BLaER1 (cell line): ENCODE measurements around the gene VEGFC.

Experiments used
- H3K27ac ChIP-seq: shearing (Covaris generic); formaldehyde crosslinking; 2 replicates; pipeline ENCODE4 v1.8.1; 2022
- H3K27me3 ChIP-seq: shearing (Covaris generic); formaldehyde crosslinking; 2 replicates; pipeline ENCODE4 v1.8.1; 2022
- H3K36me3 ChIP-seq: shearing (Covaris generic); formaldehyde crosslinking; 2 replicates; pipeline ENCODE4 v1.8.1; 2022
- H3K4me1 ChIP-seq: shearing (Covaris generic); formaldehyde crosslinking; 2 replicates; pipeline ENCODE4 v1.8.1; 2022
- H3K4me2 ChIP-seq: shearing (Covaris generic); formaldehyde crosslinking; 2 replicates; pipeline ENCODE4 v1.8.1; 2022
- H3K4me3 ChIP-seq: shearing (Covaris generic); formaldehyde crosslinking; 2 replicates; pipeline ENCODE4 v1.8.1; 2022
- H3K9ac ChIP-seq: shearing (Covaris generic); formaldehyde crosslinking; 2 replicates; pipeline ENCODE4 v1.8.1; 2022
- H3K9me3 ChIP-seq: shearing (Covaris generic); formaldehyde crosslinking; 2 replicates; pipeline ENCODE4 v1.8.1; 2022
- H4K20me1 ChIP-seq: shearing (Covaris generic); formaldehyde crosslinking; 2 replicates; pipeline ENCODE4 v1.8.1; 2022
- Cebpa-rat ChIP-seq: shearing (Covaris generic); IDR thresholded peaks from 2 replicates; pipeline ENCODE4 v1.8.1; 2022

Gene VEGFC

DNA sequence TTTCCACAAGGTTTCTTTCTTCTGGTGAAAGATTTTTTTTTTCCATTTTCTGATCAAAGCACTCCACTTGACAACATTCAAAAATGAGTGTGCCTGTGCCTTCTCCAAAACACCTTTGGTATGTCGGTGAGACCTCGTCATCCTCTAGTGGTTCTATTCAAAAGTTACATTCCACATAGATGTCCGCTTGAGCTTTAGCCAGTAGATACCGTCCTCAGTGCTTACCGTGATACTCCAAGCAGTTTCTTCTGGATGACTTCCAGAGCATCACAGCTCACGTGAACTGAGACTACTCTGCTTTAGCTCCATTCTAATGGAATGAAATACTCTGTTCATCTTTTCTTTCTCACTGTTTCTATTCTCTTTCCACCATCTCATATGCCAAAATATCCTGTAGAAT is 38.2 kb upstream of the VEGFC start:
- H3K4me1 ChIP-seq: peaks cover 16% of the 10 kb centered on the region
- no peak overlapping the region for H3K4me3 ChIP-seq
- no peak overlapping the region for H3K9ac ChIP-seq
- no peaks in the 10 kb centered on the region for H4K20me1 ChIP-seq
- no peak overlapping the region for H3K4me2 ChIP-seq
- no peaks in the 10 kb centered on the region for H3K27me3 ChIP-seq
- no peak overlapping the region for H3K27ac ChIP-seq
- no peaks in the 10 kb centered on the region for H3K36me3 ChIP-seq
- no peaks in the 10 kb centered on the region for H3K9me3 ChIP-seq
- TF ChIP-seq Cebpa-rat: no peak

GRCh38 chr4:176825586-176825985 is 32.9 kb upstream of the VEGFC start:
- Histone ChIP-seq H3K4me2 (no peak overlapping the region), H3K9ac (no peak overlapping the region), H3K4me1 (peaks cover 10% of the 10 kb centered on the region), H3K27me3 (no peaks in the 10 kb centered on the region), H3K9me3 (no peaks in the 10 kb centered on the region), H3K36me3 (no peaks in the 10 kb centered on the region), H3K4me3 (no peak overlapping the region), H4K20me1 (no peaks in the 10 kb centered on the region), H3K27ac (no peak overlapping the region)
- no peak for TF ChIP-seq Cebpa-rat

- no peak for TF ChIP-seq Cebpa-rat
Measured at GRCh38 chr4:176824645-176825366, 32.1 kb upstream of the VEGFC start.

GRCh38 chr4:176818531-176818930 is 25.8 kb upstream of the VEGFC start:
- Histone ChIP-seq H3K36me3 (no peaks in the 10 kb centered on the region), H3K9ac (no peak overlapping the region), H4K20me1 (no peaks in the 10 kb centered on the region), H3K4me1 (no peaks in the 10 kb centered on the region), H3K27me3 (no peaks in the 10 kb centered on the region), H3K27ac (no peak overlapping the region), H3K9me3 (no peaks in the 10 kb centered on the region), H3K4me2 (no peak overlapping the region), H3K4me3 (no peak overlapping the region)
- TF ChIP-seq Cebpa-rat: no peak

More at GRCh38 chr4:176824645-176825366, 32.1 kb upstream of the VEGFC start:
- Histone ChIP-seq H3K27me3 (no peaks in the 10 kb centered on the region), H3K27ac (no peak overlapping the region), H4K20me1 (no peaks in the 10 kb centered on the region), H3K4me3 (no peak overlapping the region), H3K36me3 (no peaks in the 10 kb centered on the region), H3K9me3 (no peaks in the 10 kb centered on the region), H3K9ac (no peak overlapping the region), H3K4me1 (peaks cover 10% of the 10 kb centered on the region), H3K4me2 (no peak overlapping the region)

GRCh38 chr4:176817204-176817603 is 24.5 kb upstream of the VEGFC start:
- no peak overlapping the region for H3K4me3 ChIP-seq
- no peaks in the 10 kb centered on the region for H3K36me3 ChIP-seq
- H3K4me2 ChIP-seq: no peak overlapping the region
- no peaks in the 10 kb centered on the region for H4K20me1 ChIP-seq
- H3K9ac ChIP-seq: no peak overlapping the region
- no peak overlapping the region for H3K27ac ChIP-seq
- no peak for TF ChIP-seq Cebpa-rat
- H3K9me3 ChIP-seq: no peaks in the 10 kb centered on the region
- no peaks in the 10 kb centered on the region for H3K27me3 ChIP-seq
- no peaks in the 10 kb centered on the region for H3K4me1 ChIP-seq

GRCh38 chr4:176814770-176815169 is 22.0 kb upstream of the VEGFC start:
- Histone ChIP-seq H3K27me3 (no peaks in the 10 kb centered on the region), H3K4me2 (no peak overlapping the region), H3K27ac (no peak overlapping the region), H3K4me3 (no peak overlapping the region), H3K9ac (no peak overlapping the region), H4K20me1 (no peaks in the 10 kb centered on the region), H3K9me3 (no peaks in the 10 kb centered on the region), H3K36me3 (no peaks in the 10 kb centered on the region), H3K4me1 (no peaks in the 10 kb centered on the region)
- no peak for TF ChIP-seq Cebpa-rat

GRCh38 chr4:176810481-176811249 is 17.9 kb upstream of the VEGFC start:
- Histone ChIP-seq H3K4me3 (no peak overlapping the region), H3K4me2 (no peak overlapping the region), H3K9ac (no peak overlapping the region), H3K9me3 (peaks cover 6% of the 10 kb centered on the region), H4K20me1 (no peaks in the 10 kb centered on the region), H3K4me1 (no peaks in the 10 kb centered on the region), H3K27me3 (no peaks in the 10 kb centered on the region), H3K27ac (no peak overlapping the region), H3K36me3 (no peaks in the 10 kb centered on the region)
- no peak for TF ChIP-seq Cebpa-rat

DNA sequence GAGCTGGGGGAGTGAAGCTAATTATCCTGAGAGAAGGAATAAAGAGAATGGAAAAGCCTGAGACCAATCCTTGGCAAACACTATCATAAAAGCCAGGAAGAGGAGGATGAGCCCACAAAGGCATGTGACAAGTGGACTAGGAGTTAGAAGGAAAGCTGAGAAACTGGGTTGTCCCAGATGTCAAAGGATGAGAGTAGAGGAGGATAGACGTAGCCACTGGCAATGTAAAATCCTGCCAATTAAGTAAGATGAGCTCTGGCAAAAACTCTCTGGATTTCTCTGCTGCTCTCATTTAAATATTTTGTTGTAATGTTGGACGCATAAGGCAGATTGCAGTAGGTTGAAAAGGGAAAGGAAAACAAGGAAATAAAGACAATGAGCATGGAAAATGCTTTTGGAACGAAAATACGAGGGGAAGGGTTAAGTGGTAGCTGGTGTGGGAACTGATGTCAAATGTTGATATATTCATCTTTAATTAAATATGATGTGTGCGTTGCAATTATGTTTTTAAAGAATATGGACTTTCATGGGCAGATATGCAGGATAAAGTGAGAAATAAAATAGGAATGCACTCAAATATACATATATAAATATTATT is 14.2 kb upstream of the VEGFC start:
- TF ChIP-seq Cebpa-rat: no peak
- no peak overlapping the region for H3K4me2 ChIP-seq
- no peak overlapping the region for H3K27ac ChIP-seq

DNA sequence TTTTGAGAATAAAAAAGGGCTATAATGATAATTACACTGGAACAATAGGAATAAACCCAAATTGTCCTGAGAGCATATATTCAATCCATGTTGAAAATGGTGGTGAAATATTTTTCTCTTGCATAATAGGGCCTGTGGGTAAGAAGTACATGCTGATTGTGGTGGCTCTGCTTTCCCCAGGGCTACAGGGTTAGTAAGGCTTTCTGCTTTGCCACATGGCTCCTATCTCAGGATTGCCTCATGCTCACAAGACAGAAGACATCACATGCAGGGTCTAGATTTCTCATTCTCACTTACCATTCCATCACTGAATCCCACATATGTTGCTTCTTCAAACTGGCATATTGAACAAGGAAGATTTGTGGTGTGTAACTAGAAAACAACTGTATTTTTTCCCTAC is 12.4 kb upstream of the VEGFC start:
- H4K20me1 ChIP-seq: no peaks in the 10 kb centered on the region
- no peaks in the 10 kb centered on the region for H3K4me1 ChIP-seq
- TF ChIP-seq Cebpa-rat: no peak
- no peak overlapping the region for H3K4me2 ChIP-seq
- H3K36me3 ChIP-seq: no peaks in the 10 kb centered on the region
- H3K4me3 ChIP-seq: no peak overlapping the region
- peaks cover 6% of the 10 kb centered on the region for H3K9me3 ChIP-seq
- H3K27ac ChIP-seq: no peak overlapping the region
- H3K9ac ChIP-seq: no peak overlapping the region
- no peaks in the 10 kb centered on the region for H3K27me3 ChIP-seq

More for the DNA sequence above, 14.2 kb upstream of the VEGFC start:
- no peaks in the 10 kb centered on the region for H3K36me3 ChIP-seq
- peaks cover 6% of the 10 kb centered on the region for H3K9me3 ChIP-seq
- H4K20me1 ChIP-seq: no peaks in the 10 kb centered on the region
- H3K4me1 ChIP-seq: no peaks in the 10 kb centered on the region
- H3K4me3 ChIP-seq: no peak overlapping the region
- no peak overlapping the region for H3K9ac ChIP-seq
- no peaks in the 10 kb centered on the region for H3K27me3 ChIP-seq
